Measurements from ENCODE around the gene INSRR. TPM values are rescaled to one million over a fixed set of nuclear protein-coding genes. Genes with fewer than 3 reads are reported as not detected.

Gene INSRR
- total RNA-seq, 4 donors from 2014 or later: not detected

DNA sequence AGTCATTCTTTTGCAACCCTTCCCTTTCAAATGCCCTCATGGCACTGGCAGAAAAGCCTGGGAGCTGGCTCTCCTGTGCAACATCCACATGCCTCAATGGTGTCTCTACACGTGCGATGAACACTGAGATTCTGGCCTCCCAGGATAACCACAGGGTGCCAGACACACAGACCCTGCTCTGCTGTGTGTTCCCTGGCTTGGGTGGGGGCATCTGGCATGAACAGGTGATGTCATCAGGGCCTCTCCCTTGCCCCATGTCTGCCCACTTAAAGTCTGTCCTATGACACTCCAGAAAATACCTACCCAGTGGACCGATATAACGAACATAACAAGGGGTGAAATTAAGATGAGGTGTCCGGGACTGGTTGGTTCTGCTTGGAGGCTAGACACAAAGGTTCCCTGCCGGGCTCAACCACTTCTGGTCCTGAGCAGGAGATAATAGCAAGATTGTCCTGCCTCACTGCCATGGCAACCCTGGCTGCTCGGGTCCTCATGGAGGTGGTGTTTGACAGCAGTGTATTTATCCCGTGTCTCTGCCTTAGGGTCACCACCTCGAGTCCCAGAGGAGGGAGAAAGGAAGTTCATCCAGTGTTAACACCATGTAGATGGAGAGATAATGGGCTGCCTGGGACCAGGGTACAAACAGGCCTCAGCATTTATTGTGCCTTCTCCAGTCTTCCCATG is 19.3 kb downstream of the INSRR start:
- no peak for TF ChIP-seq POLR2A (IDR thresholded peaks at IDR 0.05)
- TF ChIP-seq, protein P1, sequence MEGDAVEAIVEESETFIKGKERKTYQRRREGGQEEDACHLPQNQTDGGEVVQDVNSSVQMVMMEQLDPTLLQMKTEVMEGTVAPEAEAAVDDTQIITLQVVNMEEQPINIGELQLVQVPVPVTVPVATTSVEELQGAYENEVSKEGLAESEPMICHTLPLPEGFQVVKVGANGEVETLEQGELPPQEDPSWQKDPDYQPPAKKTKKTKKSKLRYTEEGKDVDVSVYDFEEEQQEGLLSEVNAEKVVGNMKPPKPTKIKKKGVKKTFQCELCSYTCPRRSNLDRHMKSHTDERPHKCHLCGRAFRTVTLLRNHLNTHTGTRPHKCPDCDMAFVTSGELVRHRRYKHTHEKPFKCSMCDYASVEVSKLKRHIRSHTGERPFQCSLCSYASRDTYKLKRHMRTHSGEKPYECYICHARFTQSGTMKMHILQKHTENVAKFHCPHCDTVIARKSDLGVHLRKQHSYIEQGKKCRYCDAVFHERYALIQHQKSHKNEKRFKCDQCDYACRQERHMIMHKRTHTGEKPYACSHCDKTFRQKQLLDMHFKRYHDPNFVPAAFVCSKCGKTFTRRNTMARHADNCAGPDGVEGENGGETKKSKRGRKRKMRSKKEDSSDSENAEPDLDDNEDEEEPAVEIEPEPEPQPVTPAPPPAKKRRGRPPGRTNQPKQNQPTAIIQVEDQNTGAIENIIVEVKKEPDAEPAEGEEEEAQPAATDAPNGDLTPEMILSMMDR (IDR thresholded peaks at IDR 0.05): no peak
- DNase-seq: no peak
- Histone ChIP-seq H3K4me3 (replicated peaks in 1 of 3) (no peak overlapping the region), H3K36me3 (no peaks in the 10 kb centered on the region), H3K27me3 (peaks cover under 1% of the 10 kb centered on the region), H3K4me1 (no peaks in the 10 kb centered on the region), H3K27ac (no peak overlapping the region), H3K9me3 (no peaks in the 10 kb centered on the region)
- WGBS, 2 donors: 31 to 39% methylated on average over 9 of the region's 9 CpGs
- intact Hi-C loops (cut with DNase I): loop anchor here (5.0 kb wide), 1 partner anchor 88 kb away; no protein-coding TSS in a partner anchor

DNA sequence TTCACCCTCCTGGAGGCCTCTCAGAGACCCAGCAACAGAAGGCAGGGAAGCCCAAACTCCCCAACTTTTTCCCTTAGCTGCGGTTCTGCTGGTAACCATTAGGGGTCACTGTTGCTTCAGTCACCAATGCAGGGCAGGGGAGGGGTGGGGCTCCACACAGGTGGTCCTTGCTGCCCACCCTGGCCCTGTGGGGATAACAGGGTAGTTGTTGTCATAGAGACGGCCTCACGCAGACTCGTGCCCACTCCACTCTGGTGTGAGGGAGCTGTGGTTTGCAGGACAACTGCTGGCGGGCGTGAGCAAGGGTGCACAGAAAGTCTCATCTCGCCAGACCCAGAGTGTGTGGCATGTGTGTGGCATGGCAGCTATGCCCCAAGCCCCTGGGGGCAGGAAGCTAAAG is 19.9 kb downstream of the INSRR start:
- Histone ChIP-seq H3K27ac (no peak overlapping the region), H3K36me3 (no peaks in the 10 kb centered on the region), H3K4me1 (no peaks in the 10 kb centered on the region), H3K27me3 (no peaks in the 10 kb centered on the region), H3K4me3 (replicated peaks in 1 of 3) (no peak overlapping the region), H3K9me3 (no peaks in the 10 kb centered on the region)
- WGBS, 2 donors: 50 to 55% methylated on average over 3 to 4 of the region's 7 CpGs
- no peak for DNase-seq
- TF ChIP-seq, protein P1 (IDR thresholded peaks at IDR 0.05): peak; percentile 61 to 95 (median 70)
- no peak for TF ChIP-seq POLR2A (IDR thresholded peaks at IDR 0.05)
- intact Hi-C loops (cut with DNase I): loop anchor here (5.0 kb wide), 1 partner anchor 88 kb away; no protein-coding TSS in a partner anchor

DNA sequence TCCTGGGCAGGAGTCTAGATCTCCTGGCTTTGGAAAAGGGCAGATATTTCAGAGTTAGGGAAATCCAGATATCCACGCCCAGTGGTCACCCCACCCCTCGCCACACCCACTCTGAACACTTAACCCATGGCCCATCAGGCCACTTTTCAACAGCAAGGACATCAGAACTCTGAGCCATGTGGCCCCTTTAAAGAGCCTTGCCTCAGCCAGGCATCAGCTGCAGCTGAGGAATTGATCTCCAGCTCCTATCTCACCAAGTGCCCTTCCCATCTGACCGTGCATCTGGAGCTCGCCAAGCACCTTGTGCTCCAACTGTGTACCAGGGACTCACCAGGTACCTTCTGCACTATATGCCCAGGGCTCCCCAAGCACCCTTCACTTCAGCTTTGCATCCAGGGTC is 22.0 kb downstream of the INSRR start:
- Histone ChIP-seq H3K4me3 (replicated peaks in 1 of 3) (no peak overlapping the region), H3K27me3 (no peaks in the 10 kb centered on the region), H3K4me1 (no peaks in the 10 kb centered on the region), H3K27ac (no peak overlapping the region), H3K9me3 (no peaks in the 10 kb centered on the region), H3K36me3 (no peaks in the 10 kb centered on the region)
- DNase-seq: no peak
- WGBS, 2 donors: 78 to 87% methylated on average over 4 of the region's 4 CpGs
- intact Hi-C loops (cut with DNase I): loop anchor here (5.0 kb wide), 1 partner anchor 90 kb away; no protein-coding TSS in a partner anchor
- TF ChIP-seq POLR2A (IDR thresholded peaks at IDR 0.05): no peak
- TF ChIP-seq, protein P1 (IDR thresholded peaks at IDR 0.05): no peak

DNA sequence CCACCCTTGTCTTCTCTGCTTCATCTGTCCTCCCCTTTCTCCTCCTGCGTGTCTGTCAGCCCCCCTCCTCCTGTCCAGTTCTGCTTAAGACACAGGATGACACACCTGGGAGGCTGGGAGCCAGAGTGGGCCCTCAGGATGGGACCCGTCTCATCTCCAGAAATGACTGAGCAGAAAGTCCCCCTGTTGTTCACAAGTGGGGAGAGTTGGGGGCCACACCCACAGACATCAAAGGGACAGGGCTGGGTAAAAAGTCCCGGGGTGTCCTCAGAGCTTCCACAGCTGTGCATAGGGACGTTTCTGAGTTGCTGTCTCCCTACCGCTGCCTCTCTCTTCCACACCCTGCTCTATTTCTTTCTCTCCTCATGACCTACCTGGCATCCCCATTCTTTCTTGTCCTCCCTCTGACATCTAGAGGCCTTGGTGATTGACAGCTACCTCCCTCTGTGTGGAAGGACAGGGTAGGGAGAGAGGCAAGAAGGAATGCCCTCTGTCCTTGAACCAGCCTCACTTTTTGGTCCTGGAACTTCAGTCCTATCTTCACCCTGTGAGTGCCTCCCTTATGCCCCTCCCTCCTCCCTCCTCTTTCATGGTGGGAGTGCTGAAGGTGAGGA is 22.8 kb downstream of the INSRR start:
- no peaks in the 10 kb centered on the region for H3K27me3 ChIP-seq
- intact Hi-C loops (cut with DNase I): loop anchor here (5.0 kb wide), 1 partner anchor 91 kb away; no protein-coding TSS in a partner anchor
- no peak overlapping the region for H3K4me3 ChIP-seq (replicated peaks in 1 of 3)
- WGBS, 2 donors: 59 to 79% methylated on average over 5 of the region's 5 CpGs
- DNase-seq: no peak
- no peak for TF ChIP-seq POLR2A (IDR thresholded peaks at IDR 0.05)
- TF ChIP-seq, protein P1 (IDR thresholded peaks at IDR 0.05): no peak
- no peaks in the 10 kb centered on the region for H3K4me1 ChIP-seq
- no peaks in the 10 kb centered on the region for H3K36me3 ChIP-seq
- H3K9me3 ChIP-seq: no peaks in the 10 kb centered on the region
- H3K27ac ChIP-seq: no peak overlapping the region

DNA sequence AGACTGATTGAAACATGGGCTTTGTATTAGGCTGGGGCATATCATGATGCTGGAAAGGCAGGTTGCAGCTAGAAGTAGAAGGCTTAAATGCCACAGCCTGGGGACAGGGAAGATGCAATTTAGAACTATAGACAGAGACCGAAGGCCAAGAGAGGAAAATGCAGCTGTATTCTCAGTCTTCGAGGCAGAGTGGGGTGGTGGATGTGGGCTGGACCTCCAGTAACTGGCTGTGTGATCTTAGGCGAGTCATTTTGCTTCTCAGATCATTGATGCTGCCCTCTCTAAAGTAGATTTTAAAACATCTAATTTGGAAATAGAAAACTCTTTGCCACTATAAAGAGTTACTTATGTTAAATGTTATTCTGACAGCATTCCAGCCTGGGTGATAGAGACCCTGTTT is 24.6 kb downstream of the INSRR start:
- intact Hi-C loops (cut with DNase I): no loop called here
- no peaks in the 10 kb centered on the region for H3K4me1 ChIP-seq
- no peak overlapping the region for H3K4me3 ChIP-seq (replicated peaks in 1 of 3)
- no peaks in the 10 kb centered on the region for H3K36me3 ChIP-seq
- no peaks in the 10 kb centered on the region for H3K27me3 ChIP-seq
- no peak overlapping the region for H3K27ac ChIP-seq
- TF ChIP-seq, protein P1 (IDR thresholded peaks at IDR 0.05): no peak
- TF ChIP-seq POLR2A (IDR thresholded peaks at IDR 0.05): no peak
- DNase-seq: no peak
- H3K9me3 ChIP-seq: no peaks in the 10 kb centered on the region
- 87 to 89% methylated on average over 3 of the region's 3 CpGs for WGBS, 2 donors

Measured in thyroid gland (tissue), 4 donors.